GM12801 (cell line): ENCODE measurements around the gene HAPLN2.

ENCODE experiments used
- TF ChIP-seq, protein P1 (sequence below): IDR thresholded peaks from one replicate; pipeline ENCODE4 v1.5.1; 2011; ENCODE audit warnings: control low read depth; ENCODE audit not compliant: insufficient read length; ENCODE audit errors: extremely low read depth

Gene HAPLN2

DNA sequence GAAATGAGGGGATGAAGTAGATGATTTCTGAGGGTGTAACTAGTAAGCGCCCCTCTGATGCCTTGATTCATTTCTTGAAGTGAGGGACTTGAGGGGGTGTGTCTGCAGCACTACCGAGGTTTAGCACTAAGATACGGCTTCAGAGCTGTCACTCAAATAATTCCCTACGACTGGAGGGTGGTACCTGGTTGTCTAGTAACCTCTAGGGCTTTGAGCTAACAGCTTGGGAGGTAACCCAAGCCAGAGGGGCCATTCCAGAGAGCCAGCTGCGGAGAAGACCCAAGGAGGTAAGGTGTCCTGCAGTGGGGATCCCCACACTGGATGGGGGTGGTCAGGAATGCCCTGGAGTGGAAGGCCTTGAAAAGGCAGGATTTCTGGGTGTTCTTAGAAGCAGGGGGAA, 39.7 kb upstream of the HAPLN2 start, which contains the start of gene TTC24:
Gene TTC24, plus strand, starts transcription at position 252 of the 400 bp plus-strand sequence. CDS start 1,642 bp downstream, outside the sequence.
- TF ChIP-seq, protein P1, sequence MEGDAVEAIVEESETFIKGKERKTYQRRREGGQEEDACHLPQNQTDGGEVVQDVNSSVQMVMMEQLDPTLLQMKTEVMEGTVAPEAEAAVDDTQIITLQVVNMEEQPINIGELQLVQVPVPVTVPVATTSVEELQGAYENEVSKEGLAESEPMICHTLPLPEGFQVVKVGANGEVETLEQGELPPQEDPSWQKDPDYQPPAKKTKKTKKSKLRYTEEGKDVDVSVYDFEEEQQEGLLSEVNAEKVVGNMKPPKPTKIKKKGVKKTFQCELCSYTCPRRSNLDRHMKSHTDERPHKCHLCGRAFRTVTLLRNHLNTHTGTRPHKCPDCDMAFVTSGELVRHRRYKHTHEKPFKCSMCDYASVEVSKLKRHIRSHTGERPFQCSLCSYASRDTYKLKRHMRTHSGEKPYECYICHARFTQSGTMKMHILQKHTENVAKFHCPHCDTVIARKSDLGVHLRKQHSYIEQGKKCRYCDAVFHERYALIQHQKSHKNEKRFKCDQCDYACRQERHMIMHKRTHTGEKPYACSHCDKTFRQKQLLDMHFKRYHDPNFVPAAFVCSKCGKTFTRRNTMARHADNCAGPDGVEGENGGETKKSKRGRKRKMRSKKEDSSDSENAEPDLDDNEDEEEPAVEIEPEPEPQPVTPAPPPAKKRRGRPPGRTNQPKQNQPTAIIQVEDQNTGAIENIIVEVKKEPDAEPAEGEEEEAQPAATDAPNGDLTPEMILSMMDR: no peak

DNA sequence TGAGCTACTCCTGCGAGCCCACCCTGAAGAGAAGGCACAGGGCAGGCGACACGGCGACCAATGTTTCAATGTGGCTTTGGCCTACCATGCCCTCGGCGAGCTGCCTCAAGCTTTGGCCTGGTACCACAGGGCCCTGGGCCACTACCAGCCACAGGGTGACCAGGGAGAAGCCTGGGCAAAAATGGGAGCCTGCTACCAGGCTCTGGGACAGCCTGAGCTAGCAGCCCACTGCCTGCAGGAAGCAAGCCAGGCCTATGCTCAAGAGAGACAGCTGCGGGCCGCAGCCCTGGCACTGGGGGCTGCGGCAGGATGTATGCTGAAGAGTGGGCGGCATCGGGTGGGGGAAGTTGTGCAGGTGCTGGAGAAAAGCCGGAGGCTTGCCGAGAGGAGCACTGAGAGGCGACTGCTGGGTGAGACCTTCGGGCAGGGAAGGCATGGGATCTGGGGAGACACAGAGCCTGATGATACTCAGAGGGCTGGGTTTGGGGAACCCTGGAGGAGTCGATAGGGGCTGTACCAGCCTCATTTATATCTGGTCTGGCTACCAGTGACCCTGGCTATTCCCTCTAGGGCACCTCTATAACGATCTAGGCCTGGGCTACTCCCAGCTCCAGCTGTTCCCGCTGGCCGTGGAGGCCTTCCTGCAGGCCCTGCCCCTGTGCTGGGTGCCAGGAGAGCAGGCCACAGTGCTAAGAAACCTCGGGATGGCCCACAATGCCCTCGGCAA, 37.4 kb upstream of the HAPLN2 start:
- TF ChIP-seq, protein P1: no peak

DNA sequence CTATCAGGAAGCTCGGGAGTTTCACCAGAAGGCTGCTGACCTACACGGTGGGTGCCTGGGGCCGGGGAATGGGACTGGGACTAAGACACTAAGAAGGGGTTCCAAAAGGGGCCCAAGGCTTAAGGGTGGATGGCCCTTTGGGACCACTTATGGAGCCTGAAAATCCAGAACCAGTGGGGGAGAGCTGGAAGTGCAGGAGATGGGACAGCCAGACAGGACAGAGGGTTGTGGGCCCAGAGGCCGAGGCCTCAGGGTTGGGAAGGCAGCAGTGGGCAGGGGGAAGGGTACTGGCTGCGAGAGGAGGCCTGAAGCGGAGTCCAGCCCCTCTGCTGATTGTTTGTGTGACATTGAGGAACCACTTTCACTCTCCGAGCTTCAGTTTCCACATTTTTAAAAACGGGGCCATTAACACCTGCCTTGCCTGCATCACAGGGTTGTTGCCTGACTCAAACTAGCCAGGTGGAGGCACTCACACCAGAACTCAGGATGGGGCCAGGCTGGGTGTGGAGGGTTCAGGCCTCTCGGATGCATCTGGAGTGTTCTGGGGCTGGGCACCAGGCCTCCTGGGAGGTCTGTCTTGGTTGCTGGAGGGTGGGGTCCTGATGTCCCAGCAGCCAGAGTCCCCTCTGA, 36.7 kb upstream of the HAPLN2 start:
- TF ChIP-seq, protein P1: no peak

DNA sequence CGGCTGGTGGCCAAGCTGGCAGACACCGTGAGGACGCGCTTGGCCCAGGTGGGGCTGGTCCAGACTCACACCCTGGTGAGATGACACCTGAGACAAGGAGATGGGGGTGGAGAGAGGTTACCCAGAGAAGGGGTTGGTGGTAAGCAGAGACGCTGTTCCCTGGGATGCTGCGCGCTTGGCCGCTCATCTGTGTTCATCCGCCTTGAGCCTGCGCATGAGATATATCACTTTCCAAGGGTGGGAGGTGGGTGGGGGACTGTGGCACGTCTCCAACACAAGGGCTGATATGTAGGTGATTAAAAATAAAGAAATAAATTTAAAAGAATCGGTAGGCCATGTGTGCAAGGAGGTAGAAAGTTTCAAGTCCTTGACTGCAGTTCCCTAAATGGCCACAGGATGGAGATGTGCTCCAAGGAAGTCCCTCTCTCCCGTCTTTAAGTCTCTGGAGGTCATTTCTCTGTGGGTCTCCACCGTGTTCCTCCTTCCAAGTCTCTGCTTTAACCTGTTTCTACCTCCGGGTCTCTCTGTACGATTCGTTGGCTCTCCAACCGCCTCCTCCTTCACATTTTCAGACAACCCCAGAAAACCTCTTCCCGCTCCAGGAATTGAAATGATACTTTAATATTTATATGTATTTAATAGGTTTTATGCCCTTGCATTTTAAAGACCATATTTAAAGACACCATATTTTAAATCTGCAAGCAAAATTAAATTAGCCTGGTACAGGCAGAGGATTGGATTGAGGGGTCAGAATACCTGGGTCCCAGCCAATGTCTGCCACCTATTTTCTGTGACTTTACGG, 35.2 kb upstream of the HAPLN2 start:
- TF ChIP-seq, protein P1: no peak

DNA sequence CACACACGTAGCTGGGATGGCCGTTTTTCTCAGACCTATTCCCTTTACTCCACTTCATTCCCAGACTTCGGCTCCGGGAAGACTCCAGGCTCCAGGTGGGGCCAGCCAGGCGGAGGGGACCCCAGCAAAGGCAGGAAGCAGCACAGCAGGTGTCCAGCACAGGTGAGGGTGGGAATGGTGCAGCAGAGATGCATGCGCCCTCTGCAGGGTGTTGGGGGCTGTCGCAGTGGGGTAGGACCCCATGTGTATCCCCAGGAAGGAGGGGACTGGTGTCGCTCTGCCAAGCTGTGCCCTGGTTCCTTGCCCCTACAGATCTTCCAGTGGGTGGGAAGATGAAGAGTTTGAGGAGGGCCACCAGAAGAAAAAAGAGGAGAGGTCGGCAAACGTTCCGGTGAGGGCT, 34.4 kb upstream of the HAPLN2 start:
- TF ChIP-seq, protein P1: no peak

DNA sequence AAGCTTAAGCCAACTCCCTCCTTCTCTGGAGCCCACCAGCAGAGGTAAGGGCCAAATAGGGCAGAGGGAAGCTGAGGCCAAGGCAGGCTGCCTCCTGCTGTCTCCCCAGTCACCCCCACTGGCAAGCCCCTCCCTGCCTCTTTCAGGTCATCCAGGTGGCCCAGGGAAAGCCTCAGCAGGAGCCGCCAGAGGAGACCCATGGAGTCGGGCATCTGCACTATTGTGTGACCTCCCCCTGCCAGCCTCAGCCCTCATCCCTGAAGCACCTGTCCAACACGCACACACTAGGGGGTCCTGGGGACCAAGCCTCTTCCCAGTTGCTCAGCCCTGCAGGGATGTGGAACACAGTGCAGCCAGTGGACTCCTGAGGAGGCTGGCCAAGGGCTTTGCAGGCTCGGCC, 32.9 kb upstream of the HAPLN2 start:
- TF ChIP-seq, protein P1: no peak

DNA sequence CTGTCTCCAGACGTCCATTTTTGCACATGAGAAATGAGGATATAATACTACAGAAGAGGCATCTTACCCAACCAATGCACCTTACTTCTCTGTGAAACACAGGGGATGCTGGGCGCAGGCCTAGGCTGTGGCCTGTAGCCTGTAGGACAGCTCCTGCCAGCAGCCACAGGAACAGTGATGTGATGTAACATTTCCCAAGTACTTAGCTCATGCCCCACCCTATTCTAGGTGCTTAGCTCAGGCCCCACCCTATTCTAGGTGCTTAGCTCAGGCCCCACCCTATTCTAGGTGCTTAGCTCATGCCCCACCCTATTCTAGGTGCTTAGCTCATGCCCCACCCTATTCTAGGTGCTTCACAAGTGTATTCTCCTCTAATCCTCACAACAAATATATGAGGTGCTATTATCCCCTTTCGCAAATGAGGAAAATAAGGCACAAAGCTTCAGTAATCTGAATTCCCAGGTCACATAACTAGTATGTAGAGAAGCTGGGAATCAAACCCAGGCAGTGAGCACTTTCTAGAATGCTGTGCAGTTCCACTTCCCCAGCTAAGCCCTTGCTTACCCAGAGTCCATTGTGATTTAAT, 32.2 kb upstream of the HAPLN2 start:
- TF ChIP-seq, protein P1: no peak
